ENCODE data around the gene DGLUCY. TPM values are rescaled to one million over a fixed set of nuclear protein-coding genes. Genes with fewer than 3 reads are reported as not detected.
"Not testable (repeated sequence)": the region's sequence is repeated elsewhere in the genome, so short reads cannot be mapped to it uniquely, and the experiment has no call there.

The DGLUCY gene
- polyA plus RNA-seq, 1 experiment: 22.1 TPM

DNA sequence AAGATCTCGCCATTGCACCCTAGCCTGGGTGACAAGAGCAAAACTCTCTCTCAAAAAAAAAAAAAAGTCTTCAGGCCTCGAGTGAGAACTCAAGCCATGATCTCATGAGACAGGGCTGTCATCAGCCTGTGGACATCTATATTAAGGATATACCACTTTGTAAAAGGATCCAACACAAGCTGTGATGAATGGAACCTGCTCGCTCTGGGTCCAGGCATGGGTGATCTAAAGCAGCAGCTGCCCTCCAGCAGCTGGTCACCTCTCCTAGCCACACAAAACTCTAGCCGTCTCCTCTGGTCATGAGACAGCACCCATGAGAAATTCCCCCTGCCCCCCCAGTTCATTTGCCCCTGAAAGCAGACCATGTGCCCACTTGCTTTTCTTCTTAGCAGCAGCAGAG, 19.1 kb upstream of the DGLUCY start:
- DNase-seq (ENCODE audit: low read depth, low spot score): no peak
- H3K4me3 ChIP-seq (ENCODE audit: low read depth, low read length): no peak overlapping the region
- peaks cover 13% of the 10 kb centered on the region for H3K27me3 ChIP-seq (ENCODE audit: control insufficient read depth, insufficient read depth, low read length)
- TF ChIP-seq, protein P1, sequence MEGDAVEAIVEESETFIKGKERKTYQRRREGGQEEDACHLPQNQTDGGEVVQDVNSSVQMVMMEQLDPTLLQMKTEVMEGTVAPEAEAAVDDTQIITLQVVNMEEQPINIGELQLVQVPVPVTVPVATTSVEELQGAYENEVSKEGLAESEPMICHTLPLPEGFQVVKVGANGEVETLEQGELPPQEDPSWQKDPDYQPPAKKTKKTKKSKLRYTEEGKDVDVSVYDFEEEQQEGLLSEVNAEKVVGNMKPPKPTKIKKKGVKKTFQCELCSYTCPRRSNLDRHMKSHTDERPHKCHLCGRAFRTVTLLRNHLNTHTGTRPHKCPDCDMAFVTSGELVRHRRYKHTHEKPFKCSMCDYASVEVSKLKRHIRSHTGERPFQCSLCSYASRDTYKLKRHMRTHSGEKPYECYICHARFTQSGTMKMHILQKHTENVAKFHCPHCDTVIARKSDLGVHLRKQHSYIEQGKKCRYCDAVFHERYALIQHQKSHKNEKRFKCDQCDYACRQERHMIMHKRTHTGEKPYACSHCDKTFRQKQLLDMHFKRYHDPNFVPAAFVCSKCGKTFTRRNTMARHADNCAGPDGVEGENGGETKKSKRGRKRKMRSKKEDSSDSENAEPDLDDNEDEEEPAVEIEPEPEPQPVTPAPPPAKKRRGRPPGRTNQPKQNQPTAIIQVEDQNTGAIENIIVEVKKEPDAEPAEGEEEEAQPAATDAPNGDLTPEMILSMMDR (IDR thresholded peaks at IDR 0.05; ENCODE audit: low read depth, low read length): no peak
- H3K27ac ChIP-seq (ENCODE audit: low read depth, low read length): no peak overlapping the region
- ChIA-PET CTCF (interaction anchor here (0.8 to 0.9 kb wide), 2 partner anchors 78 to 228 kb away, joined by 3 to 5 read pairs; no protein-coding TSS in a partner anchor), POLR2A (no interaction called here)
- no peaks in the 10 kb centered on the region for H3K9me3 ChIP-seq (ENCODE audit: control insufficient read depth, insufficient read depth, low read length)

DNA sequence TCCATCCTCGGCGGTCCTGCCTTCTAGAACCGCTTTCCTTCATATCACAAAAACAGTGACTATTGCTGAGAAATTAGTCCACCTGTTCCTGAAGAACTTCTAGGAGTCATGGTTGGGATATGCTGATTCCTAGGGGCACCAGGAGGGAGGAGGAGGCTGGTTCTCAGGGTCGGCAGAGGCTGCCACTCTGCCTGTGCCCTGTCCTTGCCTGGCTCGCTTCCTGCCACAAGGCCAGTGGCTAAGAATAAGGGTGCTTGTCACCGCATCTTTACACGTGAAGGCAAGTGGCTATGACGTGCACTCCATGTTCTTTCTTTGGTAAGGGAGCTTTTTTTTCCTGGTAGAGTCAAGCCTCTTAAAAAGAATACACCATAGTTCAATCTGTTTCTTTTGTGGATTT, 18.7 kb upstream of the DGLUCY start:
- Histone ChIP-seq H3K9me3 (ENCODE audit: control insufficient read depth, insufficient read depth, low read length) (no peaks in the 10 kb centered on the region), H3K27me3 (ENCODE audit: control insufficient read depth, insufficient read depth, low read length) (peaks cover 13% of the 10 kb centered on the region), H3K27ac (ENCODE audit: low read depth, low read length) (no peak overlapping the region), H3K4me3 (ENCODE audit: low read depth, low read length) (no peak overlapping the region)
- CTCF ChIA-PET: interaction anchor here (0.9 kb wide), 1 partner anchor 78 kb away, joined by 5 read pairs; no protein-coding TSS in a partner anchor
- TF ChIP-seq, protein P1 (IDR thresholded peaks at IDR 0.05; ENCODE audit: low read depth, low read length): no peak
- POLR2A ChIA-PET: no interaction called here
- no peak for DNase-seq (ENCODE audit: low read depth, low spot score)

DNA sequence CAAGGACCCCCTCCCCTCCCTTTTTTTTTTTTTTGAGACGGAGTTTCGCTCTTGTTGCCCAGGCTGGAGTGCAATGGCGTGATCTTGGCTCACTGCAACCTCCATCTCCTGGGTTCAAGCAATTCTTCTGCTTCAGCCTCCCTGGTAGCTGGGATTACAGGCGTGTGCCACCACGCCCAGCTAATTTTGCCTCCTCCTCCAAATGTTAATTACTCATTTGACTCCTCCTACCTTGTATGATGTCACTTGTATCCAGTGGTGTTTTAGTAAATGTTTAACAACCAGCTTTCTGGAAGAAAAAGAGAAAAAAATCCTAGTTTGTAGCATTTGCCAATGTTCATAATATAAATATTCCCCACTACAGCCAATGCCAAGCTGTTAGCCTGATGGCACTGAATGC, 16.2 kb upstream of the DGLUCY start:
- H3K27ac ChIP-seq (ENCODE audit: low read depth, low read length); DNase-seq (ENCODE audit: low read depth, low spot score); H3K9me3 ChIP-seq (ENCODE audit: control insufficient read depth, insufficient read depth, low read length); H3K4me3 ChIP-seq (ENCODE audit: low read depth, low read length); POLR2A ChIA-PET: not testable (repeated sequence)
- H3K27me3 ChIP-seq (ENCODE audit: control insufficient read depth, insufficient read depth, low read length): peaks cover 13% of the 10 kb centered on the region
- CTCF ChIA-PET: interaction anchor here (1.3 kb wide), 1 partner anchor 75 kb away, joined by 7 read pairs; no protein-coding TSS in a partner anchor

DNA sequence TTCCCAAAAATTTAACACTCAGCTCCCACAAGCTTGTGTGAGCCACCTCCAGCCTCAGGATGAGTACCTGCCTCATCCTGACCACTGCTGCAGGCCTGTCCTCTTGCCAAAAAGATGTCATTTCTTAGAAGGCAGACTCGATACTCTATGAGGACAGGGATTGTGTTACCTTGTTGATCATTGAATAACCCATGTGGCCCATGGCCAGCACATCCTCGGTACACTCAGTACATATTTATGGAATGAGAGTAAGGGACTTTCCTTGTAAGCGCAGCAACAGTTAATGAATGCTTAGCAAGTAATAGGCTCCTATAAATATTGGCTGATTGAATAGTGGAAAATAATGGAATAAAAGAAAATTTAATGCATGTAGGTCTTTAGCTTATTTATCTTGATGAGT, 15.3 kb upstream of the DGLUCY start:
- TF ChIP-seq, protein P1 (IDR thresholded peaks at IDR 0.05; ENCODE audit: low read depth, low read length): no peak
- no peaks in the 10 kb centered on the region for H3K9me3 ChIP-seq (ENCODE audit: control insufficient read depth, insufficient read depth, low read length)
- no peak for DNase-seq (ENCODE audit: low read depth, low spot score)
- ChIA-PET CTCF (interaction anchor here (1.3 kb wide), 1 partner anchor 74 kb away, joined by 7 read pairs; no protein-coding TSS in a partner anchor), POLR2A (no interaction called here)
- H3K4me3 ChIP-seq (ENCODE audit: low read depth, low read length): no peak overlapping the region
- H3K27ac ChIP-seq (ENCODE audit: low read depth, low read length): no peak overlapping the region
- peaks cover 13% of the 10 kb centered on the region for H3K27me3 ChIP-seq (ENCODE audit: control insufficient read depth, insufficient read depth, low read length)

DNA sequence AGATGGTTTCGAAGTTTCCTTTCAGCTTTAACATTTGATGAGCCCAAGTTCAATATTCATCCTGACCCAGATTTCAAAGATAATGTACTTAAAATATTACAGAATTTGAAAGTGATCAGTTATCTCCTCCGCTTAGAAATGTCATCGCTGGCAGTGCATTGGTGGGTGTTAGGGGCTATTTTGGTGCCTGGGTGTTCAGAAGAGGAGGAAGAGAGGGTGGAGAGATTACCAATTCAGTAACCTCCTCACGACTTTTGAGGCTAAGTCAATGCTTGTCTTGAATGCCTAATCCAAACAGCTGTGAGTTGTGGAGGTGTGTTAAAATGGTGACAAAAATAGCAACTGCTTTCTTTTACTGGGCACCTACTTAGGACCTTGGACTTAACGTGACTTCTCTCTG, 13.8 kb upstream of the DGLUCY start:
- Histone ChIP-seq H3K9me3 (ENCODE audit: control insufficient read depth, insufficient read depth, low read length) (no peaks in the 10 kb centered on the region), H3K27ac (ENCODE audit: low read depth, low read length) (no peak overlapping the region), H3K27me3 (ENCODE audit: control insufficient read depth, insufficient read depth, low read length) (peaks cover 13% of the 10 kb centered on the region), H3K4me3 (ENCODE audit: low read depth, low read length) (no peak overlapping the region)
- DNase-seq (ENCODE audit: low read depth, low spot score): no peak
- TF ChIP-seq, protein P1 (IDR thresholded peaks at IDR 0.05; ENCODE audit: low read depth, low read length): no peak
- CTCF ChIA-PET: interaction anchor here (1.6 kb wide), 1 partner anchor 73 kb away, joined by 4 read pairs; no protein-coding TSS in a partner anchor
- POLR2A ChIA-PET: no interaction called here
